Measurements from ENCODE around the gene SENP1. TPM values are rescaled to one million over a fixed set of nuclear protein-coding genes. Genes with fewer than 3 reads are reported as not detected.

SENP1 gene
- total RNA-seq, 1 experiment from 2014 or later, result 28.8 TPM

DNA sequence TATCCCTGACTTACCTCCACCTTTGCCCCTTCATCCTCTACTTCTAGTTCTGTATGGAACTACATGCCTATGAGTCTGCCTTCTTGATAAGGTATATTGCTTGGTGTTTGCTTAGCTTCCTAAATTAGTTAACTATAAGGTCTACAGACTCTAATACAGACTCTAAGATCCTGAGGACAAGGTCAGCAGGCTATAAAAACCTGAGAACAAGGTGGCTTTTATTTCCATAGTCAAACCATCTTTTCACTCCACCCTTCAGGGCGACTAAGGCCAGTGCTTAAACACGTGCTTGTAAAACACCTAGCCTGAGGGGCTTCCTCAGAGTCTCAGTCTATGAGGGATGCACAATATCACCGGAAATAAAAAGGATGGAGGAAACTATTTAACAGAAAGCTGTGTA, 65.5 kb downstream of the SENP1 start:
- Histone ChIP-seq H4K91ac (ENCODE audit: insufficient read length, low read depth, low read length) (no peak overlapping the region), H2BK20ac (ENCODE audit: low read depth, low read length, poor library complexity, severe bottlenecking) (no peak overlapping the region), H3K4ac (ENCODE audit: low read depth, low read length) (no peak overlapping the region), H2BK5ac (ENCODE audit: insufficient read length, low read length) (no peak overlapping the region), H2AFZ (ENCODE audit: low read length) (no peak overlapping the region), H3K27me3 (ENCODE audit: insufficient read depth, low read length) (no peaks in the 10 kb centered on the region), H2BK15ac (ENCODE audit: low read depth, low read length) (no peak overlapping the region), H3K14ac (ENCODE audit: insufficient read depth, low read length) (no peak overlapping the region), H3T11ph (ENCODE audit: low read length) (no peak overlapping the region), H3K9me3 (ENCODE audit: control insufficient read depth, low read depth, low read length) (no peaks in the 10 kb centered on the region), H3K56ac (ENCODE audit: insufficient read length, low read depth, low read length) (no peak overlapping the region), H4K20me1 (ENCODE audit: control insufficient read depth, insufficient read depth, insufficient read length) (no peaks in the 10 kb centered on the region), H3K9ac (ENCODE audit: extremely low read depth, insufficient read length, low read length) (no peak overlapping the region), H3K4me1 (ENCODE audit: insufficient read depth, low read length) (peaks cover 12% of the 10 kb centered on the region; the same call in 1 of the 2 replicates), H3K23me2 (ENCODE audit: insufficient read length, low read depth, low read length, poor library complexity, severe bottlenecking) (no peaks in the 10 kb centered on the region), H4K8ac (replicated peaks; ENCODE audit: insufficient read length, low read depth, low read length) (no peak overlapping the region), H3K27ac (ENCODE audit: insufficient read length, low read depth, low read length) (no peak overlapping the region), H3K79me1 (ENCODE audit: insufficient read depth, low read depth, low read length, poor library complexity, severe bottlenecking) (no peaks in the 10 kb centered on the region), H3K4me2 (ENCODE audit: insufficient read depth, insufficient read length, low read length) (no peak overlapping the region), H4K5ac (ENCODE audit: insufficient read length, low read depth, low read length) (no peak overlapping the region), H2AK5ac (ENCODE audit: insufficient read length, low read length) (no peak overlapping the region), H2BK12ac (ENCODE audit: insufficient read length, low read depth, low read length) (no peak overlapping the region), H3K79me2 (ENCODE audit: insufficient read depth, low read length) (no peaks in the 10 kb centered on the region), H3K23ac (ENCODE audit: insufficient read length, low read depth, low read length) (no peak overlapping the region), H2BK120ac (ENCODE audit: low read depth, low read length, poor library complexity, severe bottlenecking) (no peak overlapping the region), H3K18ac (ENCODE audit: insufficient read length, low read depth, low read length) (no peak overlapping the region)
- no peak overlapping the region for H3K27ac Mint-ChIP-seq
- no peaks in the 10 kb centered on the region for H3K9me3 Mint-ChIP-seq
- peaks cover 31 to 33% of the 10 kb centered on the region in 2 experiments for H3K4me1 Mint-ChIP-seq
- WGBS (ENCODE audit: extremely low coverage, insufficient read length, low lambda C conversion rate), result no CpG with 5 or more reads among the region's 3 CpGs
- peaks cover 52% of the 10 kb centered on the region for H3K27me3 Mint-ChIP-seq (ENCODE audit: low read depth)
- no peak for DNase-seq
- peaks cover 3 to 23% (median 19%) of the 10 kb centered on the region in 3 experiments for H3K36me3 Mint-ChIP-seq (ENCODE audit: insufficient read depth in 1 of 3, low read depth in 3 of 3)
- TF ChIP-seq, protein P1, sequence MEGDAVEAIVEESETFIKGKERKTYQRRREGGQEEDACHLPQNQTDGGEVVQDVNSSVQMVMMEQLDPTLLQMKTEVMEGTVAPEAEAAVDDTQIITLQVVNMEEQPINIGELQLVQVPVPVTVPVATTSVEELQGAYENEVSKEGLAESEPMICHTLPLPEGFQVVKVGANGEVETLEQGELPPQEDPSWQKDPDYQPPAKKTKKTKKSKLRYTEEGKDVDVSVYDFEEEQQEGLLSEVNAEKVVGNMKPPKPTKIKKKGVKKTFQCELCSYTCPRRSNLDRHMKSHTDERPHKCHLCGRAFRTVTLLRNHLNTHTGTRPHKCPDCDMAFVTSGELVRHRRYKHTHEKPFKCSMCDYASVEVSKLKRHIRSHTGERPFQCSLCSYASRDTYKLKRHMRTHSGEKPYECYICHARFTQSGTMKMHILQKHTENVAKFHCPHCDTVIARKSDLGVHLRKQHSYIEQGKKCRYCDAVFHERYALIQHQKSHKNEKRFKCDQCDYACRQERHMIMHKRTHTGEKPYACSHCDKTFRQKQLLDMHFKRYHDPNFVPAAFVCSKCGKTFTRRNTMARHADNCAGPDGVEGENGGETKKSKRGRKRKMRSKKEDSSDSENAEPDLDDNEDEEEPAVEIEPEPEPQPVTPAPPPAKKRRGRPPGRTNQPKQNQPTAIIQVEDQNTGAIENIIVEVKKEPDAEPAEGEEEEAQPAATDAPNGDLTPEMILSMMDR (conservative IDR thresholded peaks at IDR 0.05), result no peak
- no peak overlapping the region for H3K4me3 Mint-ChIP-seq
